HFFc6 (cell line): ENCODE results near the gene TRIM52. TPM values are rescaled to one million over a fixed set of nuclear protein-coding genes. Genes with fewer than 3 reads are reported as not detected.

Experiments
- DNase-seq: peaks from one replicate; pipeline ENCODE4 v3.0.0-alpha.2; 2018
- H3K27ac Mint-ChIP-seq: 2 replicates; pipeline ENCODE4 v1.8.0; 2020; ENCODE audit warnings: mild to moderate bottlenecking, mixed read lengths
- H3K27me3 Mint-ChIP-seq: 2 replicates; pipeline ENCODE4 v1.8.0; 2021; ENCODE audit warnings: mild to moderate bottlenecking, moderate library complexity, mixed read lengths; ENCODE audit not compliant: insufficient read depth
- H3K36me3 Mint-ChIP-seq: 2 replicates; pipeline ENCODE4 v1.8.0; 2021; ENCODE audit warnings: low read depth, mixed read lengths
- H3K4me1 Mint-ChIP-seq: 2 replicates; pipeline ENCODE4 v1.8.0; 2020; ENCODE audit warnings: low read depth, mixed read lengths
- H3K4me3 Mint-ChIP-seq: 2 replicates; pipeline ENCODE4 v1.8.0; 2020; ENCODE audit warnings: mild to moderate bottlenecking, moderate library complexity, mixed read lengths
- H3K9me3 Mint-ChIP-seq: 2 replicates; pipeline ENCODE4 v1.8.0; 2020; ENCODE audit warnings: mild to moderate bottlenecking, mixed read lengths
- CTCF ChIP-seq: fragments of 200-600 bp; sonication (generic); IDR thresholded peaks from 2 replicates; pipeline ENCODE4 v1.5.0; 2021; ENCODE audit warnings: antibody characterized with exemption, mild to moderate bottlenecking
- total RNA-seq, 6 experiments: library from RNA; stranded (reverse); fragmentation: NEBNext Ultra II Directional; extraction: Animal tissue kit (Norgen Biotek cat#: 25700); gene quantifications; 2 replicates in 1 of 6; 3 replicates in 5 of 6; pipeline ENCODE4 v1.2.3, GENCODE V29; 2021

Gene TRIM52
- total RNA-seq, 6 experiments from 2014 or later, result 5.2 to 6.9 (median 5.6) TPM

GRCh38 chr5:181265092-181265671, 4.2 kb upstream of the TRIM52 start:
- Mint-ChIP-seq H3K9me3 (no peaks in the 10 kb centered on the region), H3K4me1 (peaks cover 4% of the 10 kb centered on the region), H3K27me3 (peaks cover 2% of the 10 kb centered on the region; the same call in 1 of the 2 replicates), H3K4me3 (no peak overlapping the region), H3K36me3 (peaks cover 6% of the 10 kb centered on the region), H3K27ac (no peak overlapping the region)
- no peak for DNase-seq
- TF ChIP-seq CTCF, result no peak

GRCh38 chr5:181263633-181264032, 2.7 kb upstream of the TRIM52 start:
- H3K4me3 Mint-ChIP-seq, result no peak overlapping the region
- no peak for TF ChIP-seq CTCF
- H3K9me3 Mint-ChIP-seq, result no peaks in the 10 kb centered on the region
- peaks cover 2% of the 10 kb centered on the region; the same call in 1 of the 2 replicates for H3K27me3 Mint-ChIP-seq
- DNase-seq, result no peak
- H3K4me1 Mint-ChIP-seq, result peaks cover 20% of the 10 kb centered on the region
- H3K36me3 Mint-ChIP-seq, result peaks cover 6% of the 10 kb centered on the region
- H3K27ac Mint-ChIP-seq, result 0 out of 2 replicates have a peak overlapping the region, but pooled peaks have one; percentile 52

GRCh38 chr5:181261320-181262049, 542 bp upstream of the TRIM52 start:
- no peaks in the 10 kb centered on the region for H3K9me3 Mint-ChIP-seq
- H3K27me3 Mint-ChIP-seq, result peaks cover 2% of the 10 kb centered on the region
- peak overlapping the region; percentile 94 for H3K4me3 Mint-ChIP-seq
- DNase-seq, result peak; percentile 43
- H3K27ac Mint-ChIP-seq, result peak overlapping the region; percentile 97
- peaks cover 18% of the 10 kb centered on the region for H3K36me3 Mint-ChIP-seq
- H3K4me1 Mint-ChIP-seq, result peaks cover 33% of the 10 kb centered on the region
- no peak; the same call in 1 of the 2 replicates for TF ChIP-seq CTCF

DNA sequence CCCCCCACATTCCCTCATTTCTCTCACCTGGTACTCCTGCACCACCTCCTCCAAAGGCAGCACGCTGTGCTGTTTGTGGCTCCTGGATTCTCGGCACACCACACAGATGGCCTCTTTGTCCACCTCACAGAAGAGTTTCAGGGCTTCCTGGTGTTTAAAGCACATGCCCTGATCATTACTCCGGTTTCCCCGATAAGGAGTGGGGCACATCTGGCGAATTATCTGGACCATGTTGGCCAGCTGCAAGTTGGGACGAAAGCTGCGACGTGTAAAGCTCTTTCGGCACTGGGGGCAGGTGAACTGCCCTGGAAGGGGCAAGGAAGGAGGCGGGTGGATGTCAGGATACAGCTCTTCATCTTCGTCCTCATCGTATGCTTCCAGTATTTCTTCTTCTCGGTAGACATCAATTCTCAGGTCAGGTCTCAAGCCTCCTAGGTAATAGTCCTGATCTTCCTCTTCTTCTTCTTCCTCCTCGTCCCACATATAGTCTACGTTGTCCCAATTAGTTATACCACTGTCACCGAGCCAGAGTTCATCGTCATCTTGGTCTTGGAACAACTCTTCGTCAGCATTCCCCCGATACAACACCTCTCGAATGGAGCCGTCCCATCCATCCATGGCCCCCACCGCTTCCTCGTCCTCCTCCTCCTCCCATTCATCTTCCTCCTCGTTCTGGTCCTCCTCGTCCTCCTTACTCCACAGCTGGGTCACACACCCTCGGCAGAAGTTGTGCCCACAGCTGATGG, 796 bp downstream of the TRIM52 start:
- H3K4me3 Mint-ChIP-seq, result peak overlapping the region; percentile 94
- no peak for DNase-seq
- peaks cover 2% of the 10 kb centered on the region for H3K27me3 Mint-ChIP-seq
- TF ChIP-seq CTCF, result no peak
- peaks cover 47% of the 10 kb centered on the region for H3K4me1 Mint-ChIP-seq
- peaks cover 28% of the 10 kb centered on the region for H3K36me3 Mint-ChIP-seq
- peak overlapping the region; percentile 97 for H3K27ac Mint-ChIP-seq
- no peaks in the 10 kb centered on the region for H3K9me3 Mint-ChIP-seq

DNA sequence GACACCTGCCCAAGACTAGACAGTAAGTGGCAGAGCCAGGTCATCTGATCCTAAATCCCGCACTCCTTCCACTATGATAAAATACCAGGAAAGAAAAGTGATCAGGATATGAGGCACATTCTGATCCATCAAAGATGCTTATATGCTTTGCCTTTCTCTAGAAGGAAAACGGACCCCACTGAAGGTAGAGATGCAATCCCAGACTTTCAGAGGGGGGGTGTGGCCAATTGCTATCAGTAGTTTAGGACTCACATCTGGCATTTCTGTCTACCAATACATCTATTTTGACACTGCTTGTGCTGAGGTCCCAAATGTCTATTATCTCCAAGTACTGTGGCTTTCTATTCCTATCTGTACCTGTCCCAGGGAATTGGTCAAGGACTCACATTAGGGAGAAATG, 1.7 kb downstream of the TRIM52 start:
- no peak for TF ChIP-seq CTCF
- peaks cover 2% of the 10 kb centered on the region for H3K27me3 Mint-ChIP-seq
- peak overlapping the region; percentile 94 for H3K4me3 Mint-ChIP-seq
- DNase-seq, result no peak
- H3K4me1 Mint-ChIP-seq, result peaks cover 55% of the 10 kb centered on the region
- H3K9me3 Mint-ChIP-seq, result no peaks in the 10 kb centered on the region
- H3K36me3 Mint-ChIP-seq, result peaks cover 34% of the 10 kb centered on the region
- H3K27ac Mint-ChIP-seq, result no peak overlapping the region
